ENCODE measurements around the gene GNB1. TPM values are rescaled to one million over a fixed set of nuclear protein-coding genes. Genes with fewer than 3 reads are reported as not detected.

The GNB1 gene
- total RNA-seq, 1 donor from 2014 or later = 474 TPM

DNA sequence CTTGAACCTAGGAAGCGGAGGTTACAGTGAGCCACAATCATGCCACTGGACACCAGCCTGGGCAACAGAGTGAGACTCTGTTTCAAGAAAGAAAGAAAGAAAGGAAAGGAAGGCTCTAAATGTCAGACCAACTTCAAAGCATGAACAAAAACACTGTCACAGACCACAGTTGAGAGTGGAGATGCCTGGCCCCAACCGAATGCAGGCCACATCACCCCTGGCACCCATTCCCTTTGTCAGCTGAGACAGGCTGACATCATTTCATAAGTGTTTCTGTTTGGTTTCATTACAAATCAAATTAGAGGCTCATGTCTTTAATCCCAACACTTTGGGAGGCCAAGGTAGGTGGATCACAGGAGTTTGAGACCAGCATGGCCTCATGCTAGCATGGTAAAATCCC, 84.0 kb downstream of the GNB1 start:
- peak overlapping the region; percentile 27 for H3K27ac Mint-ChIP-seq (ENCODE audit: unreplicated experiment)
- H3K36me3 Mint-ChIP-seq (ENCODE audit: low read depth) = peaks cover 11% of the 10 kb centered on the region

GRCh38 chr1:1804301-1804700, 86.6 kb downstream of the GNB1 start:
- Mint-ChIP-seq H3K27me3 (ENCODE audit: low read depth) (no peaks in the 10 kb centered on the region), H3K4me3 (no peak overlapping the region), H3K36me3 (ENCODE audit: low read depth) (peaks cover 13% of the 10 kb centered on the region), H3K9me3 (no peaks in the 10 kb centered on the region), H3K27ac (ENCODE audit: unreplicated experiment) (no peak overlapping the region), H3K4me1 (peaks cover 20% of the 10 kb centered on the region)
- no peak for DNase-seq (ENCODE audit: low read depth, low spot score)
- TF ChIP-seq, protein P1, sequence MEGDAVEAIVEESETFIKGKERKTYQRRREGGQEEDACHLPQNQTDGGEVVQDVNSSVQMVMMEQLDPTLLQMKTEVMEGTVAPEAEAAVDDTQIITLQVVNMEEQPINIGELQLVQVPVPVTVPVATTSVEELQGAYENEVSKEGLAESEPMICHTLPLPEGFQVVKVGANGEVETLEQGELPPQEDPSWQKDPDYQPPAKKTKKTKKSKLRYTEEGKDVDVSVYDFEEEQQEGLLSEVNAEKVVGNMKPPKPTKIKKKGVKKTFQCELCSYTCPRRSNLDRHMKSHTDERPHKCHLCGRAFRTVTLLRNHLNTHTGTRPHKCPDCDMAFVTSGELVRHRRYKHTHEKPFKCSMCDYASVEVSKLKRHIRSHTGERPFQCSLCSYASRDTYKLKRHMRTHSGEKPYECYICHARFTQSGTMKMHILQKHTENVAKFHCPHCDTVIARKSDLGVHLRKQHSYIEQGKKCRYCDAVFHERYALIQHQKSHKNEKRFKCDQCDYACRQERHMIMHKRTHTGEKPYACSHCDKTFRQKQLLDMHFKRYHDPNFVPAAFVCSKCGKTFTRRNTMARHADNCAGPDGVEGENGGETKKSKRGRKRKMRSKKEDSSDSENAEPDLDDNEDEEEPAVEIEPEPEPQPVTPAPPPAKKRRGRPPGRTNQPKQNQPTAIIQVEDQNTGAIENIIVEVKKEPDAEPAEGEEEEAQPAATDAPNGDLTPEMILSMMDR (conservative IDR thresholded peaks at IDR 0.05) = no peak

More for the DNA sequence above, 84.0 kb downstream of the GNB1 start:
- H3K4me3 Mint-ChIP-seq = no peak overlapping the region
- no peaks in the 10 kb centered on the region for H3K27me3 Mint-ChIP-seq (ENCODE audit: low read depth)
- no peak for DNase-seq (ENCODE audit: low read depth, low spot score)
- TF ChIP-seq, protein P1 (conservative IDR thresholded peaks at IDR 0.05) = no peak
- H3K4me1 Mint-ChIP-seq = peaks cover 13% of the 10 kb centered on the region
- no peaks in the 10 kb centered on the region for H3K9me3 Mint-ChIP-seq

- H3K9me3 Mint-ChIP-seq = no peaks in the 10 kb centered on the region
- no peak for DNase-seq (ENCODE audit: low read depth, low spot score)
- H3K27me3 Mint-ChIP-seq (ENCODE audit: low read depth) = no peaks in the 10 kb centered on the region
- H3K27ac Mint-ChIP-seq (ENCODE audit: unreplicated experiment) = no peak overlapping the region
- no peak overlapping the region for H3K4me3 Mint-ChIP-seq
- H3K36me3 Mint-ChIP-seq (ENCODE audit: low read depth) = peaks cover 11% of the 10 kb centered on the region
- TF ChIP-seq, protein P1 (conservative IDR thresholded peaks at IDR 0.05) = no peak
- H3K4me1 Mint-ChIP-seq = peaks cover 20% of the 10 kb centered on the region
Measured at GRCh38 chr1:1802871-1803270, 88.0 kb downstream of the GNB1 start.

DNA sequence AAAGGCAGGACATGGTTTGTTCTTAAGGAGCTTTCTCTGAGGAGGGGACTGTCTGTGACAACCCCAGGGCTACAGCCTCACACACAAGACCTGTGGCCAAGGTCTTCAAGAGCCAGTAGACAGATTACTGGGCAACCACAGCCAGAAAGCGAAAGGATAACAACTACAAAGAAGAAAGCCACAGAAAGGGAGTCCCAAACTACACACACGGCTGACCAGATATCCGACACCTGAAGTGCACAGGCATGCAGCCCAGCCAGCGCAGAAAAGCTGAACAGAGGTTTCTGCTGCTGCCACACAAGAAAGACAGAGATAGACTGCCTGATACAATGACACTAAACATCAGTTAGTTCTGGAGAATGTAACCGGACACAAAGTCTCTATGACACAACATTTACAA, 91.2 kb downstream of the GNB1 start:
- DNase-seq (ENCODE audit: low read depth, low spot score) = no peak
- H3K9me3 Mint-ChIP-seq = no peaks in the 10 kb centered on the region
- H3K36me3 Mint-ChIP-seq (ENCODE audit: low read depth) = peaks cover 19% of the 10 kb centered on the region
- TF ChIP-seq, protein P1 (conservative IDR thresholded peaks at IDR 0.05) = no peak
- H3K27ac Mint-ChIP-seq (ENCODE audit: unreplicated experiment) = no peak overlapping the region
- peaks cover 20% of the 10 kb centered on the region for H3K4me1 Mint-ChIP-seq
- no peak overlapping the region for H3K4me3 Mint-ChIP-seq
- no peaks in the 10 kb centered on the region for H3K27me3 Mint-ChIP-seq (ENCODE audit: low read depth)

DNA sequence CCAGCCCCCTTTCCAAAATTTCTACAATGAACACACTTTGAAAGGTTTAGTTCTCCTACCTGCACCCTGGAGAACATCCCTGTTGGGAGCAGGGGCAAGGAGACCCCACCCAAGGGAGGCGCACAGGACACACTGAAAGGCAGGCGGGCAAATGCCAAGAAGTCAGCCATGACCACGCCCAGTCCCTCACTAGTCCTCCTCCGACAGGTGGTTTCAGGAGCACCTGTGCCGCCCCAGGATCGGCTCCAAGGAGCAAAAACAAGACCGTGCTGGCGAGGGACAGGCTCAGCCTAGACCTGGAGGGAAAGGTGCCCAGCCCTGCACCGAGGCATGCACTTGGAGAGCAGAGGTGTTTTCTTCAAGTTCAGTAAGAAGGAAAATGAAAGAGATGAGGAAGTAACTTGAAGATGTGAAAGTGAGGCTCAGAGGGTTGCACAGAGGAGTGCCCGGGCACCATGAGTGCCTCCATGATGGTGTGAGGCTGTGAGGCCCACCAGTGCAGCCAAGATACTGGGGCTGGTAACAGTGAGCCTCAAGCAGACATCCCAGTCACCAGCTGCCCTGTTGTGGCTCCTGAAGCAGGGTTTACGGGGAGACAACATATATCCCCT, 93.1 kb downstream of the GNB1 start:
- H3K27ac Mint-ChIP-seq (ENCODE audit: unreplicated experiment) = no peak overlapping the region
- DNase-seq (ENCODE audit: low read depth, low spot score) = no peak

More for the DNA sequence above, 93.1 kb downstream of the GNB1 start:
- no peaks in the 10 kb centered on the region for H3K9me3 Mint-ChIP-seq
- H3K36me3 Mint-ChIP-seq (ENCODE audit: low read depth) = peaks cover 17% of the 10 kb centered on the region
- H3K4me3 Mint-ChIP-seq = no peak overlapping the region
- TF ChIP-seq, protein P1 (conservative IDR thresholded peaks at IDR 0.05) = no peak
- no peaks in the 10 kb centered on the region for H3K27me3 Mint-ChIP-seq (ENCODE audit: low read depth)
- H3K4me1 Mint-ChIP-seq = peaks cover 17% of the 10 kb centered on the region
